Activated CD4-positive, alpha-beta T cell treated with anti-CD3 and anti-CD28 coated beads, Interleukin-2, amount 10 ng/mL, durations not matched to agents 7 days and 5 days (primary cell): ENCODE measurements around the gene ERBB4. TPM values are rescaled to one million over a fixed set of nuclear protein-coding genes. Genes with fewer than 3 reads are reported as not detected.

Experiments
- CTCF ChIA-PET: fragments of 350-600 bp; sonication (Branson Sonifier 250); formaldehyde crosslinking; loops from one replicate; lab custom pipeline; 2021; ENCODE audit warnings: antibody characterized with exemption; lab: Charles Lee
- POLR2A ChIA-PET: fragments of 350-600 bp; sonication (Branson Sonifier 250); formaldehyde crosslinking; loops from one replicate; lab custom pipeline; 2021; ENCODE audit warnings: antibody characterized with exemption; lab: Charles Lee
- DNase-seq: peaks from one replicate; pipeline ENCODE4 v3.0.0-alpha.2; 2020
- H3K27ac Mint-ChIP-seq: one replicate; pipeline ENCODE4 v1.8.0; 2021; ENCODE audit warnings: mild to moderate bottlenecking, moderate library complexity, mixed read lengths
- H3K27me3 Mint-ChIP-seq: one replicate; pipeline ENCODE4 v1.8.0; 2021; ENCODE audit warnings: mixed read lengths
- H3K36me3 Mint-ChIP-seq: one replicate; pipeline ENCODE4 v1.8.0; 2021; ENCODE audit warnings: low read depth, mixed read lengths
- H3K4me1 Mint-ChIP-seq: one replicate; pipeline ENCODE4 v1.8.0; 2021; ENCODE audit warnings: mixed read lengths
- H3K4me3 Mint-ChIP-seq: one replicate; pipeline ENCODE4 v1.8.0; 2021; ENCODE audit warnings: mild to moderate bottlenecking, moderate library complexity, mixed read lengths
- H3K9me3 Mint-ChIP-seq: one replicate; pipeline ENCODE4 v1.8.0; 2021; ENCODE audit warnings: mixed read lengths
- total RNA-seq, 2 experiments: library from RNA; stranded (reverse); gene quantifications; one replicate each; pipeline ENCODE4 v1.2.3, GENCODE V29; 2021

The ERBB4 gene
- total RNA-seq, 2 experiments from 2014 or later, result not detected

DNA sequence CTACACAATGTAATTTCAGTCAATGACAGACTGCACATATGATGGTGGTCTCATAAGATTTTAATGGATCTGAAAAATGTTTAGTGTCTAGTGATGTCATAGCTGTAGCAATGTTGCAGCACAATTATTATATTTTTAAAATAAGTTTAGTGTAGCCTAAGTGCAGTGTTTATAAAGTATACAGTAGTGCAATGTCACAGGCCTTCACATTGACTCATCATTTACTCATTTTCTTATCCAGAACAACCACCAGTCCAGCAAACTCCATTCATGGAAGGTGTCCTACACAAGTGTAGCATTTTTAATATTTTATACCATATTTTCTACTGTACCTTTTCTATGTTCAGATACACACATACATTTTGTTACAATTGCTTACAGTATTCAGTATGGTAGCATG is 663.1 kb downstream of the ERBB4 start:
- H3K36me3 Mint-ChIP-seq, result no peaks in the 10 kb centered on the region
- POLR2A ChIA-PET, result no interaction called here

DNA sequence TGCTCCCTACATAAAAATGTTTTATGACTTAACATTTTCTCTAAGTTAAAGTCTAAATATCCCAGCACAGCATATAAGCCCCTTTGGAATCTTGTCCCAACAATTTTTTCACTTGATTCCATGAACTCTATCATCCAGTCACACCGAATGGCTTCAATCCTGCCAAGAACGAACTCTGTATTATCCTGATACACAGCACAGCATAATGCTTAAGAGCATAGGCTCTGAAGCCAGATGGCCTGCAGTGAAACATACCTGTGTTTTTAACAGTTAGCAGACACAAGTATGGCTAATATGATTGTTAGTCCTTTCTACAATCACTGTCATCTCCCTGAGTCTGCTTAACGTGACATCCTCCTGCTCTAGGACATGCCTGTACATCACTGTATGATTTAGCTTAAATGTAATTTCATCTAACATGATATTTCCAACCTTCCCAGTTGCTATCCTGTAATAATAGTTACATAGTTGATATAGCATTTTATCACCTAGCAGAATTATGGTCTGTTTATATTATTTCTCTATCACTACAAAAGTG is 669.5 kb downstream of the ERBB4 start:
- Mint-ChIP-seq H3K27ac (no peak overlapping the region), H3K27me3 (no peaks in the 10 kb centered on the region), H3K4me3 (no peak overlapping the region), H3K4me1 (no peaks in the 10 kb centered on the region), H3K9me3 (no peaks in the 10 kb centered on the region), H3K36me3 (no peaks in the 10 kb centered on the region)
- DNase-seq, result no peak
- CTCF ChIA-PET, result no interaction called here
- POLR2A ChIA-PET, result no interaction called here

More for the DNA sequence above, 663.1 kb downstream of the ERBB4 start:
- H3K4me3 Mint-ChIP-seq, result no peak overlapping the region
- H3K27ac Mint-ChIP-seq, result no peak overlapping the region
- H3K4me1 Mint-ChIP-seq, result no peaks in the 10 kb centered on the region
- H3K27me3 Mint-ChIP-seq, result no peaks in the 10 kb centered on the region
- no peak for DNase-seq
- no peaks in the 10 kb centered on the region for H3K9me3 Mint-ChIP-seq
- CTCF ChIA-PET, result interaction anchor here (1.4 kb wide), 1 partner anchor 61 kb away, joined by 3 read pairs; no protein-coding TSS in a partner anchor

DNA sequence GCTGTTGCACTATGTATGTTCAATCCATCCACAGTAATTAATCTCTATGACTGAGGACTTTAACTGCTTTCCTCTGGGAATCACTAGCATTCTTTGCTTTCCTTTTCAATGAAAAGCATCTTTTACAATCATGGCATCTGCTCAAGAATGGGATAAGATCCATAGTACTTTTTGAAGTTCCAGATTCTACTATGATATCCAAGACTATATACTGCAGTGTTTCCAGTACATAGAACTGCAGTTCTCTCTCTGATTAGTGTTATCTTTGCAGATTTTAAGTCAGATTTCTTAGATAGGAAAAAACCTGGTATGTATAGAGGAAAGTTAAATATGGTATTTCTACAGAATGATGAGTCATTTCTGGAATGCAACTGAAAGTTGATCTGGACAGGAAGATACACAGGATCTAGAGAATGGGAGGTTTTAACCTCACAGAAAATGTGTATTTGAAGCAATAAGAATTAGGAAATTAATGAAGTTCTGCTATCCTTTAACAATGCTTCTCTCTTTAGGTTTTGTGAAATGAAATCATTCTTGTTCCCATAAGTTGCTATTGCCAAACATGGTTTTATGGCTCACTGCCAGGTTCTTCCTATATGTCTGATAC is 670.7 kb downstream of the ERBB4 start:
- Mint-ChIP-seq H3K4me3 (no peak overlapping the region), H3K36me3 (no peaks in the 10 kb centered on the region), H3K9me3 (peaks cover 1% of the 10 kb centered on the region), H3K27ac (no peak overlapping the region), H3K4me1 (no peaks in the 10 kb centered on the region), H3K27me3 (no peaks in the 10 kb centered on the region)
- DNase-seq, result no peak
- CTCF ChIA-PET, result no interaction called here
- POLR2A ChIA-PET, result no interaction called here

DNA sequence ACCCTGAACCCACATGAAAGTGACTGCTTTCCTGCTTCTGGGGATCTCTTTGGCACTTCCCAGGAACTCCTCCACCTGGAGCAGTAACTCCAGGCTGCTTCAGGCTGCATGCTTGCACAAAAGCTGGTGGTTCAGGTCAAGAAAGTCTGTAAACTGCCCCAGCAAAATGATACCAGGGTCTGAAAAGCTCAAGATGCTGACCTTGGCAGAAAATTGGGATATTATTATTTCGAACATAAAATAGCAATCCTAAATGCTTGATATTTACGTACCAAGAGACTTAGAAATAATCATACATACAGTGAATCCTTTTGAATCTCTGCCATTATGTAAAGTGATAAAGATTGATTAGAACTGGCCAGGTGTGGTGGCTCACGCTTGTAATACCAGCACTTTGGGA is 674.3 kb downstream of the ERBB4 start:
- Mint-ChIP-seq H3K27me3 (no peaks in the 10 kb centered on the region), H3K9me3 (peaks cover 3% of the 10 kb centered on the region), H3K27ac (no peak overlapping the region), H3K4me3 (no peak overlapping the region), H3K36me3 (no peaks in the 10 kb centered on the region), H3K4me1 (no peaks in the 10 kb centered on the region)
- POLR2A ChIA-PET, result no interaction called here
- DNase-seq, result no peak
- CTCF ChIA-PET, result no interaction called here

DNA sequence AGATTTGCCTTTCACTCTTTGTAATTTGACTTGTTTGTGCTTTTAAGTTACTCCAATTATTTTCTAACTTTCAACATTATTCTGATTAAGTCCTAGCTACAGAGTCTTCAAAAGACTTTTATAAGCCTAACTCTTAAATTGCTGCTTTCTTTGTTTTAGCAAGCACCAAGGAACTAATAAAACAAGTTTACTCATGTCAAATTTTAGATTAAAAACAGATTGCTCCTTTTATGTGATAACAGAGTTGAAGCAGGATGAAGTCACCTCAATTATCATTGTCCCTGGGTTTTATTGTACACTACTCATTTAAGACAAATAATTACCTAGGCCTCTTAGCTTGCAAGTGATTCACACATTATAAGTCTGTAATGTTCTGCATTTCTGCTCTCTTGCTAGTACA is 678.4 kb downstream of the ERBB4 start:
- no peak overlapping the region for H3K27ac Mint-ChIP-seq
- POLR2A ChIA-PET, result no interaction called here
- no peaks in the 10 kb centered on the region for H3K4me1 Mint-ChIP-seq
- H3K9me3 Mint-ChIP-seq, result peaks cover 3% of the 10 kb centered on the region
- H3K27me3 Mint-ChIP-seq, result no peaks in the 10 kb centered on the region
- CTCF ChIA-PET, result no interaction called here
- no peak for DNase-seq
- H3K4me3 Mint-ChIP-seq, result no peak overlapping the region
- no peaks in the 10 kb centered on the region for H3K36me3 Mint-ChIP-seq

DNA sequence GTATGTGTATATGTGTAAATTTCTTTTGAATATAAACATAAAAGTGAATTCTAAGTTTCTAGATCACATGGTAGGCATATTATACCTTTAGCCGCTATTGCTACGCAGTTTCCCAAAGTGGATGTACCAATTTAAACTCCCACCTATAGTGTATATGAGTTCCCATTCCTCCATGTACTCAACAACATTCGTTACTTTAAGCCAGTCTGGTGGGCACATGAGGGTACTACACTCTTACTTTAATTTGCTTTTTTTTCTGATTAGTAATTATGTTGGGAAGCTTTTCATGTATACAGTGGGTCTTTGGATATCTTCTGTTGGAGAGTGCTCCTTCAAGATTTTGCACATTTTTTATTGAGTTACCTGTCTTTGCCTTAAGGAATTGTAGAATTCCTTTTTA is 683.8 kb downstream of the ERBB4 start:
- Mint-ChIP-seq H3K36me3 (no peaks in the 10 kb centered on the region), H3K27ac (no peak overlapping the region)
- POLR2A ChIA-PET, result no interaction called here

DNA sequence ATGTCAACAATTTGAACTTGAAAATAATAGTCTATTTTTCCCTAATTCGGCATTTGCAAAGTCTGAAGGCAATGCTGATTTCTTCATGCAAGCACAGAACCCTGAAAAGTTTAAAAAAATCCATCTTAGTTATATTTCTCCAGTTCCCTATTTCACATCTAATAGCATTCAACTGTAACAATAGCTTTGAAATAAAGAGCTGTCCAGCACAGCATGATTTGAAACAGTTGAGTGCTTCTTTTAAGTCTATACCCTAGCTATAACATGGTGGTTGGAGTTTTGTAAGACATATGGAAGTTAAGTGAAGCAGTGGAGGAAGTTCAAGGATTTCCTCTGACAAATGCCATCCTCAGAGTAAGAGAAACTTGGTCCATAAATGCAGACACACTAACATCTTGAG is 691.9 kb downstream of the ERBB4 start:
- no peaks in the 10 kb centered on the region for H3K36me3 Mint-ChIP-seq
- H3K27ac Mint-ChIP-seq, result no peak overlapping the region
- H3K4me3 Mint-ChIP-seq, result no peak overlapping the region
- ChIA-PET POLR2A (no interaction called here), CTCF (no interaction called here)
- H3K9me3 Mint-ChIP-seq, result no peaks in the 10 kb centered on the region
- H3K27me3 Mint-ChIP-seq, result no peaks in the 10 kb centered on the region
- no peak for DNase-seq
- H3K4me1 Mint-ChIP-seq, result no peaks in the 10 kb centered on the region

More for the DNA sequence above, 683.8 kb downstream of the ERBB4 start:
- Mint-ChIP-seq H3K9me3 (no peaks in the 10 kb centered on the region), H3K27me3 (no peaks in the 10 kb centered on the region), H3K4me3 (no peak overlapping the region), H3K4me1 (no peaks in the 10 kb centered on the region)
- DNase-seq, result no peak
- CTCF ChIA-PET, result no interaction called here

DNA sequence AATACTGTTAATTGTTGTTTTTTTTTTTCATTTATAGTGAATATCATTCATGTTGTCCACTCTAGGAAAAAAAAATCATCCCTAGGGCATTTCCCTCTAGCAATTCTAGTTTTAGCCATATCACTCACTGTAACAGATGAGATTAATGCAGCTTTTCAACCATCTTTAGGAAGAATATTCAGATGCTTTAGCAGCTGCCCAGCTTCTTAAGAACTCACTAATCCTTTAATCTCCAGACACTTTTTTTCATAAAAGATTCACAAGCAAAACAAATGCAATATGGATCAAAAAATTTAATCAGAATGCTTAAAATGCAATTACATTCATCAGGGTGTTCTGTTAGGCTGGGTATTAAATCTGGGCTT is 692.6 kb downstream of the ERBB4 start:
- H3K36me3 Mint-ChIP-seq, result no peaks in the 10 kb centered on the region
- no peak for DNase-seq
- H3K4me3 Mint-ChIP-seq, result no peak overlapping the region
- ChIA-PET CTCF (no interaction called here), POLR2A (no interaction called here)
- no peaks in the 10 kb centered on the region for H3K27me3 Mint-ChIP-seq
- H3K9me3 Mint-ChIP-seq, result no peaks in the 10 kb centered on the region
- H3K27ac Mint-ChIP-seq, result no peak overlapping the region
- H3K4me1 Mint-ChIP-seq, result no peaks in the 10 kb centered on the region

DNA sequence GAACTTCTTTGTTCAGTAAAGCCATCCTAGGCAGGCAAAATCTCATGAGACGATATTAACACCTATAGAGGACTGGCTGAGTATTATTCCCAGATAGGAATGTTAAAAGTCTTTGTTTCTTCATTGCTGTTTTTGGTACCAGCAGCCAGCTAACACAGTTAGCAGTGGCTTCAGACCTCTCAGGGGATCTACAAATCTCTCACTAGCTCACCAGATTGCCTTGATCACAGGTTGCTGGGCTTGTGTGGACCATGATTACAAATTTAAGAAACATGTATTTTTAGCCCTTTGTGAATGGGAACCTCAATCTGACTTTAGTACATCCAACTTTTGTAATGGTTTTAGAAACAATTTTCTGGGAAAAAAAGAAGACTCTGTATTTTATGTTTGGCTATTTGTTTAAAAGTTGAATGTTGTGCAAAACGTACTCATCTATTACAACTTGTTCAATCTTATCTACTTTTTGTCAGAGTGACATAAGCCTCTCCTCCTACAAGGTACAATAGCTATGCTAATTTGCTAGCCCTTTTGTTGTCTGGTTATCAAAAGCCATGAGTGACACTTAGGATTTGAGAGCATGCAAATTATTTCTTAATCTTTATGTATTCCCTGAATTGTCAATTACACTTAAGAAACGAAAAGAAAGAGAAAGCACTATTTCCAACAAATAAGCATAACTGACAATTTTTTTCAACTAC is 693.1 kb downstream of the ERBB4 start:
- CTCF ChIA-PET, result no interaction called here
- POLR2A ChIA-PET, result no interaction called here

DNA sequence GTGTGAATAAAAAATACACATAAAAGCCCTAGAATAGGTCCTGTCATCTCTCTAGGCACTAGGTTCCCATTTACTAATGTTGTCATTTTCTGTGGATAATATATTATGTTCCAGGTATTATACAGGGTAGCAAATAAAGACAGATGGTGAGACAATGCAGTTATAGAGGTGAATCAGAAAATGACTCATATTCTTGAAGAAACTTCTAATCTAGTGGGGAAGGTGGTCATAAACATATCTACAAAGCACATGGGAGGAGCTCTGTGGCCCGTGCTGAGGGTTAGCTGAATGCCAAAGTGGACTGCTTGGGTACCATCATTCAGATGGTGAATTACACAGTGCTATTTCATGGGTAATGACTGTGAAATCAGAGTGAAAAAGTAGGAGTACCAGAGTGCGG is 700.9 kb downstream of the ERBB4 start:
- H3K27me3 Mint-ChIP-seq, result no peaks in the 10 kb centered on the region
- no peak overlapping the region for H3K27ac Mint-ChIP-seq
- no peaks in the 10 kb centered on the region for H3K4me1 Mint-ChIP-seq
- H3K9me3 Mint-ChIP-seq, result no peaks in the 10 kb centered on the region
- CTCF ChIA-PET, result no interaction called here
- DNase-seq, result no peak
- H3K36me3 Mint-ChIP-seq, result no peaks in the 10 kb centered on the region
- H3K4me3 Mint-ChIP-seq, result no peak overlapping the region
- POLR2A ChIA-PET, result no interaction called here

More for the DNA sequence above, 693.1 kb downstream of the ERBB4 start:
- Mint-ChIP-seq H3K9me3 (no peaks in the 10 kb centered on the region), H3K36me3 (no peaks in the 10 kb centered on the region), H3K27ac (no peak overlapping the region), H3K4me1 (no peaks in the 10 kb centered on the region), H3K27me3 (no peaks in the 10 kb centered on the region), H3K4me3 (no peak overlapping the region)
- no peak for DNase-seq

DNA sequence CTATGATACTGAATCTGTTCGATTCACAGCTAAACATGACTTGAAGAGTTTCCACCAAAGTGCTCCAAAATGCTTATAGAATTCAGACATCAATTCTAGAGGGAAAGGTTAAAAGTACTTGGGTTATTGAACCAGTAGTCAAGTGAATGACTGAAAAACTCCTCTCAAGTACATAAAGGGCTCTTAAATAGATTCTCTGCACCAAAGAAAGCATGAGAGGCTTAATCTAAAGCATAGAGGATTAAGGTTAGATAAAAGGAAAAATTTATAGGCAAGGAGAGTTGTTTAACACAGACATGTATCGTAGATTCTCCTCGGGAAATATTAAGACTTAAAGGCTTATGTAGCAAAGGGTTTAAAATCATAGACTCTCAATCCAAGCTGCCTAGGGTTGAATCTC is 701.4 kb downstream of the ERBB4 start:
- no peak overlapping the region for H3K27ac Mint-ChIP-seq
- H3K9me3 Mint-ChIP-seq, result no peaks in the 10 kb centered on the region
- no peaks in the 10 kb centered on the region for H3K36me3 Mint-ChIP-seq
- ChIA-PET CTCF (no interaction called here), POLR2A (no interaction called here)
- H3K4me3 Mint-ChIP-seq, result no peak overlapping the region
- no peaks in the 10 kb centered on the region for H3K27me3 Mint-ChIP-seq
- no peaks in the 10 kb centered on the region for H3K4me1 Mint-ChIP-seq
- DNase-seq, result no peak

DNA sequence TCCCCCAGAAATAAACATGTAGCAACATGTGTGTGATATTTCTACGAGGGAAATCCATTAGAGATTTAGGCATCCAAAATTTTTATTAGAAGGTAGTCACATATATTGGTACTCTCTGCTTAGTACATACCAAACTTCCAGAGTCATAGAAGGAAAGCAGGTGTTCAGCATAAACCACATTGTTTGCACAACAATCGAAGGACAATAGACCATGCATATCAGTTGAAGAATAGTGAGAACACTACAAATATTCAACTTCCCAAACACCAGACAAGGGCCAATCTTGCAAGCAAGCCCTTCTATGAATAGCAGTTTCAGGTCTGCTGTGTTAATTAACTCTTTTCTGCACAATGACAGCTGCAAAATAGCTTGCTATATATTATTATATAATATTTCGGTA is 702.2 kb downstream of the ERBB4 start:
- H3K4me1 Mint-ChIP-seq, result no peaks in the 10 kb centered on the region
- H3K27me3 Mint-ChIP-seq, result no peaks in the 10 kb centered on the region
- H3K36me3 Mint-ChIP-seq, result no peaks in the 10 kb centered on the region
- H3K27ac Mint-ChIP-seq, result no peak overlapping the region
- no peaks in the 10 kb centered on the region for H3K9me3 Mint-ChIP-seq
- POLR2A ChIA-PET, result no interaction called here
- no peak for DNase-seq
- no peak overlapping the region for H3K4me3 Mint-ChIP-seq
- CTCF ChIA-PET, result no interaction called here

DNA sequence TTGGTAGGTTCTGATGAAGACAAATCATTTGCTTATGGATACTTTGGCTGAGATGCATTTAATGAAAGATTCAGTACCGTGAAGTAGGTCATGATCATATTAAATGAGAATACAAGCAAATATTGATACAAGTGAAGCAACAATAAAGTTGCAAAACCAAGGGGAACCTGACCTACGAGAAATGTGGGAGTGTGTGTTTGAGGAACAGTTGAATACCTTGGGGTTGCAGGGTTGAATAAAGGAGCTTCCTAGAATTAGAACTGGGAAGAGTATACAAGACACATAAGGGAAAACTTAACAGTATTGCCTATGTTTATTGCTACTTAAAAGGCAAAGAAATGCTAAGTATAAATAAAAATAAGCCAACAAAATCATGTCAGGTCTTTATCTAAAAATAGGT is 702.9 kb downstream of the ERBB4 start:
- no peak for DNase-seq
- CTCF ChIA-PET, result no interaction called here
- Mint-ChIP-seq H3K36me3 (no peaks in the 10 kb centered on the region), H3K27me3 (no peaks in the 10 kb centered on the region), H3K4me1 (no peaks in the 10 kb centered on the region), H3K9me3 (no peaks in the 10 kb centered on the region), H3K4me3 (no peak overlapping the region), H3K27ac (no peak overlapping the region)
- POLR2A ChIA-PET, result no interaction called here
